Thyroid gland (tissue), 4 donors: ENCODE results near the gene SLC49A4. TPM values are rescaled to one million over a fixed set of nuclear protein-coding genes. Genes with fewer than 3 reads are reported as not detected.

Experiments
- DNase-seq, 2 donors: peaks; one replicate each; pipeline ENCODE4 v3.0.0-alpha.2; 2019
- H3K27ac ChIP-seq, 3 donors: fragments of 200-600 bp; sonication (generic); 1 replicate in 2 of 3; 2 replicates in 1 of 3; pipeline ENCODE4 v1.5.1; 2016 to 2019; ENCODE audit warnings: mild to moderate bottlenecking in 1 of 3, moderate library complexity in 1 of 3
- H3K27me3 ChIP-seq: fragments of 200-600 bp; sonication (generic); one replicate; pipeline ENCODE4 v1.5.1; 2019
- H3K36me3 ChIP-seq, 2 donors: fragments of 200-600 bp; sonication (generic); one replicate each; pipeline ENCODE4 v1.5.1; 2016 to 2019
- H3K4me1 ChIP-seq, 2 donors: fragments of 200-600 bp; sonication (generic); one replicate each; pipeline ENCODE4 v1.5.1; 2017 to 2019
- H3K4me3 ChIP-seq, 3 donors: fragments of 200-600 bp; sonication (generic); replicated peaks in 1 of 3; 1 replicate in 2 of 3; 2 replicates in 1 of 3; pipeline ENCODE4 v1.5.1; 2016; ENCODE audit warnings: mild to moderate bottlenecking in 1 of 3
- H3K9me3 ChIP-seq: fragments of 200-600 bp; sonication (generic); one replicate; pipeline ENCODE4 v1.5.1; 2017
- POLR2A ChIP-seq, 2 donors: fragments of 450-650 bp; IDR thresholded peaks; one replicate each; pipeline ENCODE4 v1.6.1; 2017; ENCODE audit warnings: antibody characterized with exemption in 2 of 2, mild to moderate bottlenecking in 2 of 2, moderate library complexity in 1 of 2
- WGBS, 2 donors: methylation state at CpG; one replicate each; pipeline ENCODE4 v1.1.5; 2017; 5-methylcytosine and 5-hydroxymethylcytosine counted together
- intact Hi-C: fragments of 100-400 bp; cut with DNase I; formaldehyde crosslinking; loops from one replicate; pipeline ENCODE4 v1.15.1; 2023
- total RNA-seq, 4 donors: library from RNA; depleted of rRNA; stranded (reverse); fragments of >200 nt; gene quantifications; one replicate each; pipeline ENCODE4 v1.2.3, GENCODE V29; 2016
- TF ChIP-seq, protein P1 (sequence below), 6 experiments: fragments of 200-600 bp in 3 of 6; fragments of 450-650 bp in 3 of 6; sonication (generic) in 3 of 6; IDR thresholded peaks; one replicate each; pipeline ENCODE4 v1.5.1; 2016 to 2019; ENCODE audit warnings: antibody characterized with exemption in 6 of 6, mild to moderate bottlenecking in 2 of 6, inconsistent platforms in 1 of 6, moderate library complexity in 1 of 6

SLC49A4 gene
- total RNA-seq, 4 donors from 2014 or later, result 22.6 to 32.5 (median 28.2) TPM

GRCh38 chr3:122890077-122890719 is 95.3 kb downstream of the SLC49A4 start:
- no peak for TF ChIP-seq POLR2A (IDR thresholded peaks at IDR 0.05)
- TF ChIP-seq, protein P1, sequence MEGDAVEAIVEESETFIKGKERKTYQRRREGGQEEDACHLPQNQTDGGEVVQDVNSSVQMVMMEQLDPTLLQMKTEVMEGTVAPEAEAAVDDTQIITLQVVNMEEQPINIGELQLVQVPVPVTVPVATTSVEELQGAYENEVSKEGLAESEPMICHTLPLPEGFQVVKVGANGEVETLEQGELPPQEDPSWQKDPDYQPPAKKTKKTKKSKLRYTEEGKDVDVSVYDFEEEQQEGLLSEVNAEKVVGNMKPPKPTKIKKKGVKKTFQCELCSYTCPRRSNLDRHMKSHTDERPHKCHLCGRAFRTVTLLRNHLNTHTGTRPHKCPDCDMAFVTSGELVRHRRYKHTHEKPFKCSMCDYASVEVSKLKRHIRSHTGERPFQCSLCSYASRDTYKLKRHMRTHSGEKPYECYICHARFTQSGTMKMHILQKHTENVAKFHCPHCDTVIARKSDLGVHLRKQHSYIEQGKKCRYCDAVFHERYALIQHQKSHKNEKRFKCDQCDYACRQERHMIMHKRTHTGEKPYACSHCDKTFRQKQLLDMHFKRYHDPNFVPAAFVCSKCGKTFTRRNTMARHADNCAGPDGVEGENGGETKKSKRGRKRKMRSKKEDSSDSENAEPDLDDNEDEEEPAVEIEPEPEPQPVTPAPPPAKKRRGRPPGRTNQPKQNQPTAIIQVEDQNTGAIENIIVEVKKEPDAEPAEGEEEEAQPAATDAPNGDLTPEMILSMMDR (IDR thresholded peaks at IDR 0.05), result no peak
- Histone ChIP-seq H3K4me1 (no peaks in the 10 kb centered on the region), H3K9me3 (no peaks in the 10 kb centered on the region), H3K4me3 (no peak overlapping the region), H3K36me3 (no peaks in the 10 kb centered on the region), H3K27me3 (no peaks in the 10 kb centered on the region), H3K27ac (no peak overlapping the region)
- 21 to 31% methylated on average over 6 of the region's 6 CpGs for WGBS, 2 donors
- intact Hi-C loops, result no loop called here
- DNase-seq, result peak; percentile 39

- intact Hi-C loops, result no loop called here
Measured at GRCh38 chr3:122890720-122891220, 95.9 kb downstream of the SLC49A4 start.

DNA sequence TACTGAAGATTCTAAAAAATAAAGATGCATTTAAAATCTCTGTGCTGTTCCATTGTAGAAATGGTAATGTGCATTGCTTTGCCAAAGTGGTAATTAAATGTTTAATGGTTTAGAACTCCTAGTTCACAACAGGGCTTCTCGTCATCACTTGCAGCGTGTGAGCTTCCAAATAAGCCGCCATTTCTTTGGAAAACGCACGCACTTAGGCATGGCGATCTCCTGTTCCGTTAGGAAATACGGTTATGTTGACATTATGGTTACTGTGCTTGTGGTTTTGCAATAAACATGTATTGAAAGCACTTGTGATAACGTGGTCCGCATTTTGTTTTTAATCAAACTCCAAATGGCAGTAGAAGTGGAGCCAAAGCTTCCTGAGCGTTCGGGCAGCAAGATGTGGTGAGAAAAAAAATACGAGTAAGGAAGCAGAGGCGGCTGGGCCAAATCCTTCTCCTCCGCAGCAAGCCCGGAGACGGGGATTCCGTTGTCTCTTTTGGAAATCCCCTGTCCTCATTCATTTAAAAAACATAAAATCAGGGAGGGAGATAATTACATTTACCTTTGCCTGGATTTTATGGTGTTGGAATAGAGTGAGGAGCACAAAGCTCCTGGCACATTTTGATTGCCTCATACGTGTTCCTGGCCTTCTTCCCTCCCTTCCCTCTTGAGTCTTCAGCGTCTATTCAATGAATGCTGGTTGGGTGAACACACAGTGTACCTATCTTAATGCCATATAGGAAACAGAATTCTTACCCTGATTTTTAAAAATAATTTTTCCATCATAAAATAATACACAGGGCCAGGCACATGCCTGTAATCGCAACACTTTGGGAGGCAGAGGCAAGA is 97.5 kb downstream of the SLC49A4 start:
- Histone ChIP-seq H3K9me3 (no peaks in the 10 kb centered on the region), H3K27me3 (no peaks in the 10 kb centered on the region), H3K27ac (no peak overlapping the region), H3K36me3 (no peaks in the 10 kb centered on the region), H3K4me3 (no peak overlapping the region), H3K4me1 (no peaks in the 10 kb centered on the region)
- 93% methylated on average over 21 of the region's 21 CpGs for WGBS, 2 donors
- TF ChIP-seq, protein P1 (IDR thresholded peaks at IDR 0.05), result no peak
- no peak for TF ChIP-seq POLR2A (IDR thresholded peaks at IDR 0.05)
- intact Hi-C loops, result no loop called here
- DNase-seq, result no peak

More at GRCh38 chr3:122890720-122891220, 95.9 kb downstream of the SLC49A4 start:
- no peaks in the 10 kb centered on the region for H3K36me3 ChIP-seq
- TF ChIP-seq, protein P1 (IDR thresholded peaks at IDR 0.05), result no peak
- TF ChIP-seq POLR2A (IDR thresholded peaks at IDR 0.05), result no peak
- no peaks in the 10 kb centered on the region for H3K4me1 ChIP-seq
- 73 to 90% methylated on average over 4 of the region's 4 CpGs for WGBS, 2 donors
- no peak overlapping the region for H3K4me3 ChIP-seq
- H3K27me3 ChIP-seq, result no peaks in the 10 kb centered on the region
- no peak for DNase-seq
- H3K27ac ChIP-seq, result no peak overlapping the region
- no peaks in the 10 kb centered on the region for H3K9me3 ChIP-seq

GRCh38 chr3:122893282-122893681 is 98.4 kb downstream of the SLC49A4 start:
- TF ChIP-seq, protein P1 (IDR thresholded peaks at IDR 0.05), result no peak
- TF ChIP-seq POLR2A (IDR thresholded peaks at IDR 0.05), result no peak
- H3K27ac ChIP-seq, result no peak overlapping the region
- no peaks in the 10 kb centered on the region for H3K27me3 ChIP-seq
- no peaks in the 10 kb centered on the region for H3K4me1 ChIP-seq
- intact Hi-C loops, result no loop called here
- DNase-seq, result no peak
- WGBS, 2 donors, result 92 to 93% methylated on average over 8 of the region's 8 CpGs
- H3K36me3 ChIP-seq, result no peaks in the 10 kb centered on the region
- H3K9me3 ChIP-seq, result no peaks in the 10 kb centered on the region
- H3K4me3 ChIP-seq, result no peak overlapping the region
